SK-N-SH (cell line): ENCODE data around the gene AGBL2. TPM values are rescaled to one million over a fixed set of nuclear protein-coding genes. Genes with fewer than 3 reads are reported as not detected.

ENCODE experiments used
- CTCF ChIA-PET: fragments of 300-600, 350-600 bp; formaldehyde crosslinking; extraction: SDS; loops from one replicate; lab custom pipeline; 2021; lab: Yijun Ruan, JAX
- POLR2A ChIA-PET: fragments of 350-600 bp; sonication (Branson Sonifier 250); formaldehyde crosslinking; extraction: SDS; loops from one replicate; lab custom pipeline; 2020; ENCODE audit warnings: antibody characterized with exemption, inconsistent platforms; lab: Yijun Ruan, JAX
- DNase-seq: peaks from one replicate; pipeline ENCODE4 v3.0.0; 2012
- H2AFZ ChIP-seq: fragments of 200-600 bp; sonication (generic); 2 replicates; pipeline ENCODE4 v1.8.1; 2016; ENCODE audit warnings: antibody characterized with exemption, mild to moderate bottlenecking, low read depth
- H3F3A ChIP-seq: fragments of 200-600 bp; sonication (generic); replicated peaks from 2 replicates; pipeline ENCODE3; 2016; ENCODE audit warnings: antibody characterized with exemption, mild to moderate bottlenecking; ENCODE audit not compliant: insufficient read depth
- H3K27ac ChIP-seq, 2 experiments: fragments of 200-500 bp in 1 of 2; fragments of 200-600 bp in 1 of 2; sonication (Bioruptor generic) in 1 of 2; sonication (generic), shearing (Covaris generic) in 1 of 2; 2 replicates each; pipeline versions ENCODE4 v1.5.1 to v1.6.1; 2014 to 2016; ENCODE audit warnings: low read depth in 2 of 2, inconsistent platforms in 1 of 2, low read length in 1 of 2, mild to moderate bottlenecking in 1 of 2, mixed read lengths in 1 of 2
- H3K27me3 ChIP-seq: fragments of 200-600 bp; sonication (generic), shearing (Covaris generic); 2 replicates; pipeline ENCODE4 v1.6.1; 2016; ENCODE audit warnings: mixed run types; ENCODE audit not compliant: insufficient read depth
- H3K36me3 ChIP-seq, 2 experiments: fragments of 200-500 bp in 1 of 2; fragments of 200-600 bp in 1 of 2; sonication (Bioruptor generic) in 1 of 2; sonication (generic) in 1 of 2; replicated peaks in 1 of 2; 2 replicates each; pipeline versions ENCODE3 to v1.5.1; 2014 to 2016; ENCODE audit warnings: low read length in 1 of 2, mild to moderate bottlenecking in 1 of 2; ENCODE audit not compliant: insufficient read depth in 2 of 2, control insufficient read depth in 1 of 2
- H3K4me1 ChIP-seq, 2 experiments: fragments of 200-500 bp in 1 of 2; fragments of 200-600 bp in 1 of 2; sonication (Bioruptor generic) in 1 of 2; sonication (generic), shearing (Covaris generic) in 1 of 2; 2 replicates each; pipeline versions ENCODE4 v1.5.1 to v1.6.1; 2014 to 2016; ENCODE audit warnings: low read depth in 1 of 2, low read length in 1 of 2, mixed run types in 1 of 2; ENCODE audit not compliant: insufficient read depth in 2 of 2, control insufficient read depth in 1 of 2
- H3K4me2 ChIP-seq: fragments of 200-600 bp; sonication (generic), shearing (Covaris generic); 2 replicates; pipeline ENCODE4 v1.6.1; 2017; ENCODE audit warnings: mixed run types
- H3K4me3 ChIP-seq, 2 experiments: fragments of 200-500 bp in 1 of 2; fragments of 200-600 bp in 1 of 2; sonication (Bioruptor generic) in 1 of 2; sonication (generic), shearing (Covaris generic) in 1 of 2; 2 replicates each; pipeline versions ENCODE4 v1.5.1 to v1.8.1; 2014 to 2016; ENCODE audit warnings: low read depth in 2 of 2, inconsistent platforms in 1 of 2, low read length in 1 of 2, mild to moderate bottlenecking in 1 of 2, mixed read lengths in 1 of 2, moderate library complexity in 1 of 2
- H3K79me2 ChIP-seq: fragments of 200-600 bp; sonication (generic); 2 replicates; pipeline ENCODE4 v1.8.1; 2017; ENCODE audit warnings: mild to moderate bottlenecking; ENCODE audit not compliant: insufficient read depth
- H3K9ac ChIP-seq: fragments of 200-600 bp; sonication (generic); 2 replicates; pipeline ENCODE4 v1.6.1; 2017; ENCODE audit warnings: mixed run types
- H3K9me2 ChIP-seq: fragments of 200-600 bp; sonication (generic); 2 replicates; pipeline ENCODE4 v1.6.1; 2017; ENCODE audit warnings: mixed run types
- H3K9me3 ChIP-seq: fragments of 200-600 bp; sonication (generic); 2 replicates; pipeline ENCODE4 v1.6.1; 2017; ENCODE audit warnings: mixed run types, mild to moderate bottlenecking, moderate library complexity
- H4K20me1 ChIP-seq: fragments of 200-600 bp; sonication (generic); 2 replicates; pipeline ENCODE4 v1.6.1; 2017; ENCODE audit warnings: mild to moderate bottlenecking, mixed run types; ENCODE audit not compliant: insufficient read depth
- ELF1 ChIP-seq: IDR thresholded peaks from 2 replicates; pipeline ENCODE4 v1.4.0; 2012
- FOSL2 ChIP-seq: IDR thresholded peaks from 2 replicates; pipeline ENCODE4 v1.4.0; 2012; ENCODE audit warnings: low read depth, mild to moderate bottlenecking, moderate library complexity, borderline replicate concordance
- FOXM1 ChIP-seq: IDR thresholded peaks from 2 replicates; pipeline ENCODE4 v1.4.0; 2012; ENCODE audit warnings: low read depth, mild to moderate bottlenecking
- GABPA ChIP-seq: IDR thresholded peaks from 2 replicates; pipeline ENCODE4 v1.4.0; 2012; ENCODE audit warnings: low read depth, mild to moderate bottlenecking
- IRF3 ChIP-seq: fragments of 150-350 bp; IDR thresholded peaks from 2 replicates; pipeline ENCODE4 v1.6.1; 2016; ENCODE audit warnings: mild to moderate bottlenecking, low read depth, low read length
- MXI1 ChIP-seq: IDR thresholded peaks from 2 replicates; pipeline ENCODE4 v1.6.1; 2012; ENCODE audit warnings: mild to moderate bottlenecking, low read depth, low read length, improper control_type of control experiment
- PBX3 ChIP-seq: IDR thresholded peaks from 2 replicates; pipeline ENCODE4; 2012
- RAD21 ChIP-seq: IDR thresholded peaks from 2 replicates; pipeline ENCODE4 v1.6.1; 2012; ENCODE audit warnings: mild to moderate bottlenecking, low read length
- RFX5 ChIP-seq: IDR thresholded peaks from 2 replicates; pipeline ENCODE4 v1.6.1; 2012; ENCODE audit warnings: mild to moderate bottlenecking, improper control_type of control experiment, low read length
- RXRA ChIP-seq: IDR thresholded peaks from 2 replicates; pipeline ENCODE4 v1.4.0; 2012; ENCODE audit warnings: low read depth, mild to moderate bottlenecking, borderline replicate concordance
- TCF12 ChIP-seq: IDR thresholded peaks from 2 replicates; pipeline ENCODE4 v1.4.0; 2012
- USF2 ChIP-seq: fragments of 150-350 bp; IDR thresholded peaks from 2 replicates; pipeline ENCODE4 v1.6.1; 2017; ENCODE audit warnings: antibody characterized with exemption, low read length, low read depth, borderline replicate concordance
- YY1 ChIP-seq: IDR thresholded peaks from 2 replicates; pipeline ENCODE4 v1.4.0; 2012; ENCODE audit warnings: low read depth, mild to moderate bottlenecking
- WGBS: methylation state at CpG from one replicate; pipeline ENCODE4 v1.1.6; 2017; ENCODE audit warnings: low lambda C conversion rate; 5-methylcytosine and 5-hydroxymethylcytosine counted together
- polyA plus RNA-seq, 3 experiments: library from polyadenylated mRNA; depleted of rRNA; stranded (reverse); fragments of >200 nt; gene quantifications; 2 replicates each; pipeline ENCODE4 v1.2.3, GENCODE V29; 2012

The AGBL2 gene
- polyA plus RNA-seq, 1 of the 3 experiments (the other 2 are of a cell fraction), result 5.5 TPM

GRCh38 chr11:47675851-47676250 is 39.3 kb downstream of the AGBL2 start:
- POLR2A ChIA-PET, result no interaction called here

GRCh38 chr11:47672283-47672730 is 42.9 kb downstream of the AGBL2 start:
- H2AFZ ChIP-seq, result no peak overlapping the region
- POLR2A ChIA-PET, result no interaction called here
- CTCF ChIA-PET, result no interaction called here

More at GRCh38 chr11:47675851-47676250, 39.3 kb downstream of the AGBL2 start:
- H3K79me2 ChIP-seq, result no peaks in the 10 kb centered on the region
- H3K27ac ChIP-seq, result no peak overlapping the region
- no peaks in the 10 kb centered on the region for H3K27me3 ChIP-seq
- H4K20me1 ChIP-seq, result no peaks in the 10 kb centered on the region
- no peak for DNase-seq
- WGBS, result 65% methylated on average over 2 of the region's 2 CpGs
- H3K9ac ChIP-seq, result no peak overlapping the region
- H3K4me2 ChIP-seq, result no peak overlapping the region
- H3K36me3 ChIP-seq, result no peaks in the 10 kb centered on the region
- H3F3A ChIP-seq, result no peaks in the 10 kb centered on the region
- no peaks in the 10 kb centered on the region for H3K9me3 ChIP-seq
- H3K9me2 ChIP-seq, result no peaks in the 10 kb centered on the region
- no peak overlapping the region for H2AFZ ChIP-seq
- CTCF ChIA-PET, result no interaction called here
- TF ChIP-seq PBX3, result no peak
- no peak for TF ChIP-seq MXI1
- TF ChIP-seq USF2, result no peak
- no peak for TF ChIP-seq RXRA
- TF ChIP-seq IRF3, result no peak
- TF ChIP-seq ELF1, result no peak
- no peak for TF ChIP-seq FOXM1
- no peak for TF ChIP-seq RAD21
- TF ChIP-seq YY1, result no peak
- H3K4me3 ChIP-seq, result no peak overlapping the region
- no peaks in the 10 kb centered on the region for H3K4me1 ChIP-seq

More at GRCh38 chr11:47672283-47672730, 42.9 kb downstream of the AGBL2 start:
- Histone ChIP-seq H3K27me3 (no peaks in the 10 kb centered on the region), H3K9me3 (no peaks in the 10 kb centered on the region), H3K36me3 (no peaks in the 10 kb centered on the region), H3K79me2 (no peaks in the 10 kb centered on the region), H3K4me1 (no peaks in the 10 kb centered on the region), H3K4me2 (no peak overlapping the region), H4K20me1 (no peaks in the 10 kb centered on the region), H3K4me3 (no peak overlapping the region), H3K9me2 (no peaks in the 10 kb centered on the region), H3F3A (no peaks in the 10 kb centered on the region), H3K9ac (no peak overlapping the region), H3K27ac (no peak overlapping the region)
- TF ChIP-seq ELF1, result no peak
- no peak for TF ChIP-seq PBX3
- TF ChIP-seq RFX5, result no peak
- no peak for TF ChIP-seq FOSL2
- no peak for TF ChIP-seq GABPA
- no peak for TF ChIP-seq TCF12
- WGBS, result 95% methylated on average over 5 of the region's 5 CpGs
- DNase-seq, result no peak
